Stomach (tissue), 4 donors: ENCODE data around the gene LMOD2.

Source experiments
- EP300 ChIP-seq: sonication (generic); formaldehyde crosslinking; IDR thresholded peaks from one replicate; pipeline ENCODE4 v1.6.1; 2017; ENCODE audit warnings: antibody characterized with exemption
- POLR2A ChIP-seq, 4 donors: fragments of 450-650 bp; IDR thresholded peaks; one replicate each; pipeline ENCODE4 v1.6.1; 2016; ENCODE audit warnings: antibody characterized with exemption in 4 of 4, control low read depth in 2 of 4, mild to moderate bottlenecking in 1 of 4, moderate library complexity in 1 of 4
- TF ChIP-seq, protein P1 (sequence below), 7 experiments: fragments of 450-650 bp in 4 of 7; fragments of 200-600 bp in 3 of 7; sonication (generic) in 3 of 7; IDR thresholded peaks; one replicate each; pipeline ENCODE4 v1.5.1; 2016 to 2019; ENCODE audit warnings: antibody characterized with exemption in 7 of 7, control low read depth in 2 of 7, mild to moderate bottlenecking in 1 of 7

DNA sequence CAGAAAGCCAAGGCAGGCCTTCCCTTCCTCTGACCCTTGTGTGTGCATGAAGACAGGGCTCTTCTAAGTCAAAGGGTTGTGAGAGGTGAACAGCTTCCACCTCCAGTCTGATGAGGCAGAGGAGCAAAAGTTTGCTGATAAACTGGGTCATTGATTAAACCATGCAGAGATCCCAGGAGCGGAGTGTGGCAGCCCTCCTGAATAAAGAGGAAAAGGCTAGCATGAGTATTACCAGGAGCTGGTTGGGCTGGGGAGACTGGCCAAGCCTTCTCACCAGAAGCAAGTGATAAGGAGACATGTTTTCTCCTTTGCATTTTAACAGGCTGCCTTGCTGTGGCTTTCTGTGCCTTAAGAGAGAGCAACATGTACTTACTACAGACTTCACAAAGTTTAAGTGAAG is 10.2 kb downstream of the LMOD2 start:
- TF ChIP-seq POLR2A (IDR thresholded peaks at IDR 0.05) = no peak
- TF ChIP-seq, protein P1, sequence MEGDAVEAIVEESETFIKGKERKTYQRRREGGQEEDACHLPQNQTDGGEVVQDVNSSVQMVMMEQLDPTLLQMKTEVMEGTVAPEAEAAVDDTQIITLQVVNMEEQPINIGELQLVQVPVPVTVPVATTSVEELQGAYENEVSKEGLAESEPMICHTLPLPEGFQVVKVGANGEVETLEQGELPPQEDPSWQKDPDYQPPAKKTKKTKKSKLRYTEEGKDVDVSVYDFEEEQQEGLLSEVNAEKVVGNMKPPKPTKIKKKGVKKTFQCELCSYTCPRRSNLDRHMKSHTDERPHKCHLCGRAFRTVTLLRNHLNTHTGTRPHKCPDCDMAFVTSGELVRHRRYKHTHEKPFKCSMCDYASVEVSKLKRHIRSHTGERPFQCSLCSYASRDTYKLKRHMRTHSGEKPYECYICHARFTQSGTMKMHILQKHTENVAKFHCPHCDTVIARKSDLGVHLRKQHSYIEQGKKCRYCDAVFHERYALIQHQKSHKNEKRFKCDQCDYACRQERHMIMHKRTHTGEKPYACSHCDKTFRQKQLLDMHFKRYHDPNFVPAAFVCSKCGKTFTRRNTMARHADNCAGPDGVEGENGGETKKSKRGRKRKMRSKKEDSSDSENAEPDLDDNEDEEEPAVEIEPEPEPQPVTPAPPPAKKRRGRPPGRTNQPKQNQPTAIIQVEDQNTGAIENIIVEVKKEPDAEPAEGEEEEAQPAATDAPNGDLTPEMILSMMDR (IDR thresholded peaks at IDR 0.05) = no peak
- TF ChIP-seq EP300 = no peak
